Sigmoid colon (tissue), 4 donors: ENCODE results near the gene SNX14.

ENCODE experiments used
- CTCF ChIP-seq, 4 experiments: fragments of 450-650 bp in 3 of 4; fragments of 200-600 bp in 1 of 4; IDR thresholded peaks; one replicate each; pipeline ENCODE4 v1.5.1; 2016 to 2019; ENCODE audit warnings: antibody characterized with exemption in 4 of 4, mild to moderate bottlenecking in 3 of 4, moderate library complexity in 2 of 4
- EP300 ChIP-seq, 4 donors: sonication (generic); formaldehyde crosslinking; IDR thresholded peaks; one replicate each; pipeline ENCODE4 v1.6.1; 2017; ENCODE audit warnings: antibody characterized with exemption in 4 of 4
- POLR2AphosphoS5 ChIP-seq, 4 donors: sonication (generic); formaldehyde crosslinking; IDR thresholded peaks; one replicate each; pipeline ENCODE4 v1.6.1; 2017; ENCODE audit warnings: antibody characterized with exemption in 4 of 4

- TF ChIP-seq EP300 (IDR thresholded peaks at IDR 0.05) (no peak), CTCF (IDR thresholded peaks at IDR 0.05) (no peak), POLR2AphosphoS5 (IDR thresholded peaks at IDR 0.05) (peak in 3 of 4 donors; percentile 59 to 70 (median 68))
These were observed 111.3 kb downstream of the SNX14 start for GRCh38 chr6:85482206-85482904.
